K562 (cell line): ENCODE measurements around the gene SELPLG. TPM values are rescaled to one million over a fixed set of nuclear protein-coding genes. Genes with fewer than 3 reads are reported as not detected.

Experiments used
- CC2D1A ChIP-seq: fragments of 450-650 bp; IDR thresholded peaks from 2 replicates; pipeline ENCODE4 v1.6.1; 2017; ENCODE audit warnings: mild to moderate bottlenecking
- IFI16 ChIP-seq: fragments of 250-450 bp; sonication (Bioruptor Pico); IDR thresholded peaks from 2 replicates; pipeline ENCODE4 v2.1.2; 2022; ENCODE audit warnings: mild to moderate bottlenecking, inconsistent platforms
- MGA ChIP-seq: fragments of 450-650 bp; IDR thresholded peaks from 2 replicates; pipeline ENCODE4 v1.6.1; 2016; ENCODE audit warnings: mild to moderate bottlenecking, moderate library complexity
- YBX1 ChIP-seq: fragments of 450-650 bp; IDR thresholded peaks from 2 replicates; pipeline ENCODE4 v1.7.1; 2016; ENCODE audit warnings: mild to moderate bottlenecking
- ZNF318 ChIP-seq, 2 experiments: fragments of 450-650 bp; IDR thresholded peaks; 2 replicates each; pipeline ENCODE4 v1.6.1; 2016; ENCODE audit warnings: mild to moderate bottlenecking in 2 of 2, borderline replicate concordance in 1 of 2, low read depth in 1 of 2, moderate library complexity in 1 of 2
- polyA plus RNA-seq, 8 experiments: library from polyadenylated mRNA; depleted of rRNA in 4 of 8; stranded (reverse) in 5 of 8; unstranded in 3 of 8; fragments of >200 nt; fragmentation: Nextera tagmentation in 2 of 8; fragmentation: Illumina TruSeq in 1 of 8; extraction: Ambion mirVana in 2 of 8; extraction: Trizol in 1 of 8; gene quantifications; 2 replicates each; pipeline versions ENCODE4 v1.2.1 to v1.2.3, GENCODE V29; 2011 to 2014; ENCODE audit warnings: inconsistent platforms in 1 of 8, missing spikeins in 1 of 8
- total RNA-seq, 7 experiments: library from RNA; depleted of rRNA in 6 of 7; stranded (reverse); fragments of >200 nt in 6 of 7; fragmentation: Illumina TruSeq in 2 of 7; extraction: Trizol in 2 of 7; gene quantifications; 2 replicates each; pipeline versions ENCODE4 v1.2.1 to v1.2.3, GENCODE V29; 2011 to 2021; ENCODE audit warnings: low replicate concordance in 1 of 7

The SELPLG gene
- total and polyA plus RNA-seq, 9 of the 15 experiments (the other 6 are each of a cell fraction or from before 2014, with no cell fraction given), result 0.22 to 10.2 (median 1.7) TPM

GRCh38 chr12:108640802-108641445, 7.2 kb upstream of the SELPLG start (continued):
- TF ChIP-seq ZNF318 (IDR thresholded peaks at IDR 0.05; ENCODE audit: borderline replicate concordance in 1 of 2, low read depth in 1 of 2), result no peak
- no peak; the same call in 1 of the 2 replicates for TF ChIP-seq MGA
- no peak for TF ChIP-seq IFI16 (CRISPR knock-in tag)
- no peak for TF ChIP-seq CC2D1A
- no peak for TF ChIP-seq YBX1
